NCI-H128 (cell line): ENCODE measurements around the gene HNF1B.

ENCODE experiments used
- DNase-seq: peaks from one replicate; lab custom pipeline; 2025; ENCODE audit not compliant: unreplicated experiment; lab: John Stamatoyannopoulos, UW

The HNF1B gene

DNA sequence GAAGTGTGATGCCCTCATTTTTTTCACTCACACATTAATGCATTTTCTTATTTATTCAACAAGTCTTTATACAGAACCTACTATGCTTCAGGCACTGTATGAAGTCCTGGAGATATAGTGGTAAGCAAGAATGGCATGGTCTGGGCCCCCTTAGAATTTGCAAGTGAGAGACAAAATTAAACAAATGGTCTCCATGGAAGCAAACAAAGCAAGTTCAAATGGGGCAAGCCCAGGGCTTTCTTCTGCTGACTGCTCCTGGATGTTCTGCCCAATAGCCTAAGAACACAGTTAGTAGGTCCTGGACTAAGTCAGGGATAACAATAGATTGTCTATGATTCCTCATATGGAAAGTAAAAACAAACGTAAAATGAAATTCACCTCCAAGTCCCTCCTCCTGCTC lies 70.3 kb downstream of the HNF1B start:
- no peak for DNase-seq

DNA sequence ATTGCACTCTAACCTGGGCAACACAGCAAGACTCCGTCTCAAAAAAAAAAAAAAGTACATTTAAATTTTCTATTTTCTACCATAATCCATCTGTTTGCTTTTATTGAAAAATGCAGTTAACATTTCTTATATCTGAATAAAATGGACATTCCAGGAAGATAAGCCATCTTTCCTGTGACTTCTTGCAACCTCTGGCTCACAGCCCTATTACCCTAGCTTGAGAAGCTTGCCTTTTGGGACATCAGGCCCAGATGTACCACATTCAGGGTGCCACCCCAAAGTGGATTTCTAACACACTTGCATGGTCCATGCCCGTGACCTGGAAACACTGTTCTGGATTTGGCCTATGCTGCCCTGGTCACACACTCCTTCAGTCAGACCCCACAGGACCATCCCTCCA lies 71.5 kb downstream of the HNF1B start:
- DNase-seq, result no peak

DNA sequence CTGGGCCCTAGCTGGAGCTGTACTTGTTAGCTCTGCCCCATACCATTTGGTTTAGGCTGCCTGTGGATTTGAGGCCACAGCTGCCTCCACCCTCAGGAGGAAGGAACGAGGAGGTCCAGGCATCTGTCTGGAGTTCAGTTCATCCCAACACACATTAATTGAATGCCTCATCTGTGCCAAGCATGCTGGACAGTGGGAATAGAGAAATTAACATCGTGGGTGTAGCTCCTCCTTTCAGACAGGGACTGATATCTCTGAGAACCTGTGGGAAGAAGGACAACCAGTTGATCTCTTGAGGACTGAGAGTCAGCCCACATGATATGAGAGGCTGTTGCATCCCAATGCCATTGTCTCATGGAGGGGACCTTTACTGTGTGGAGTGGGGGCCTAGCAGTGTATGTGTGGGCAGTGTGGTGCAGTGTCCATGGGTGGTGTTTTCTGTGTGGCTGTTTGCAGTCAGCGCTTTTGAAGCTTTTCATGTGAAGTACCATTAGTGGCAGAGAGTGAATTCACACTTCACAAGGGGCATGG lies 72.2 kb downstream of the HNF1B start:
- no peak for DNase-seq

DNA sequence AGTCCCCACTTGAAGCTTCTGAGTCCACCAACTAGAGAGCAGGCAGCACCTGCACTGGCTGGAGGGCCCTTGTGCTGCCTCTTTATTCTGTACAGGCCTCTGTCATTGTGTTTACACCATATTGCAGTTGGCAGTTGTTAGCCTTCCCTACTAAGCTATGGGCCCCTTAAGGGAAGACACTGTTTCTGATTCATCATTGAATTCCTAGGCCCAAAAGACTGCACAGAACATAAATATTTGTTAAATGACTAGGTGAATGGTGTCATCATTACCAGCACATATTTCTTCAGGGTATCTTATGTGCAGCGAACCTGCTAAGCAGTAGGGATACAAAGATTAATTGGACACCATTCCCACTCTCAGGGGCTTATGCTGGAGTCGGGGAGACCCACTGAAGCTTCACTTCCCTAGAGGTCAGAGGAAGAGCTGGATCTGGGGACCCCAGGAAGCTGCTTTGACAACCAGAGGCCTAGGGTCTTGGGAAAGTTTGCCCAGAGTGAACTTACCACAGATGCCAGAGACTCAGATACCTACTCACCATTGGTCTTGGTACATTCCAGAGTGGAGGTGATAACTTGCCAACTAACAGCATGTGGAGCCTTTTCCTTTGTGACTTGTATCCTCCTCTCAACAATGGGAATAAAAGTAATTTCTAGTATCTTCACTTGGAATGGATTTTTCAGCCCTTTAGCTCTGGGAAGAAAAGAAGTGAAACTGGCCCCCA lies 72.9 kb downstream of the HNF1B start:
- no peak for DNase-seq

DNA sequence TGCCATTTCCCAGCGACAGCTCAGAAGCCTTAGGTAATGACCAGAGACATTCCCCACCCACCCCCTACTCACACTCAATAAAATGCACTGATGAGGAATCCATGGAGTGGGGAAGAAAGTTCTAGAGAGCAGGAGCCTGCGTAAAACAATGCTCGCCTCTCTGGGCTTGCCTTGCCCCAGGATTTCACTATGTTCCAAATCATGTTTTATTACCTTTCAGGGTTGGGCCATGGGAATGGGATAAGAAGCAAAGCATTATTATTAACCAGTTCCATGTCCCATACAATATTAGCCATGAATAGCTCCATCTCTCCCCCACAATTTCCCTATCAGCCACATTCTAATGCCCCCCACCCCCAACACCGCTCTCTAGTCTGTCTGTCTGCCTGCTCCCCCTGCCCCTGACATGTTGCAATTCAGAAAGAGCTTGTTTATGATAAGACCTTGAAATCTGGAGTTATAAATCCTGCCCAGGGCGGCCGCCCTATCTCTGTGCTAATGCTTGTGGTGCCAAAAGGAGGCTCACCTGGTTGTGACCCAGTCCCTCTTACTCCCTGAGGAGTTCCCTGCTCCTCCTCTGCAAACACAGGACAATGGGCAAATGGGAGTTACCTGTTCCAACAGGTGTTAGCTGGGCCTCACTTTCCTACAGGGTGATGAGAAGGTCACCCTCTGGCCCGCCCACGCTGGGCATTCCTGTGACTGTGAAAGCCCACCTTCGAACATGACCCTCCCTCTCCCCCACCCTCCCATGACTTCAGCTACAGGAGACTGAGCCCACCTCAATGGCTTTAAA lies 73.6 kb downstream of the HNF1B start:
- DNase-seq, result no peak

DNA sequence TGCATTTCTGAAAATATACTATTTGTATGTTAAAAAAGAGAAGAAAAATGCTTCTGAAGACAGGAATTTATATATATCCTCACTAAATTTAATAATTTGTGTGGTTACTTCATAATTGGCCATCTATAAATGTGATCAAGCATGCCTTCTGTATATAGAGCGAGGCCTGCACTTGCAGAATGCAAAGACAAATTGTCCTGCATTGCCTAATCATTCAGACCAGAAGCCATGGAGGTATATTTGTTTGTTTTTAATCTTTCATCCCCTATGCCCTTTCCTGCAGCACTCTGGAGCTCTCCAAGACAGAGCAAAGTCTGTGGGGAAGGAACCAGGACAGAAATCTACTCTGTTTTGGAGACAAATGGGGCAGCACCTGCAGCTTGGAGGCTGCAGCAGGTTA lies 77.8 kb downstream of the HNF1B start:
- DNase-seq, result no peak

DNA sequence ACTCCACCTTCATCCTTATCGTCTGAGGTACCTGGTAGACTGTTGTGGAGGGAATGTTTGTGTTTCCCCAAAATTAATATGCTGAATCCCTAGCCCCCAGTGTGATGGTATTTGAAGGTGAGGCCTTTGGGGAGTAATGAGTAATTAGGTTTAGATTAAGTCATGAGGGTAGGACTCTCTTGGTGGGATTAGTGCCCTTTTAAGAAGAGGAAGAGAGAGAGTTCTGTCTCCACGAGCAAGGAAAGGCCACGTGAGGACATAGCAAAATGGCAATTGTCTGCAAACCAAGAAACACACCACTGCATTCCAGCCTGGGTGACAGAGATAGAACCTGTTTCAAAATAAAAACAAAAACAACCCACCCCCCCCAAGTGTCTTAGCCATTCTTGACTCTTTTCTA lies 80.6 kb downstream of the HNF1B start:
- DNase-seq, result no peak

DNA sequence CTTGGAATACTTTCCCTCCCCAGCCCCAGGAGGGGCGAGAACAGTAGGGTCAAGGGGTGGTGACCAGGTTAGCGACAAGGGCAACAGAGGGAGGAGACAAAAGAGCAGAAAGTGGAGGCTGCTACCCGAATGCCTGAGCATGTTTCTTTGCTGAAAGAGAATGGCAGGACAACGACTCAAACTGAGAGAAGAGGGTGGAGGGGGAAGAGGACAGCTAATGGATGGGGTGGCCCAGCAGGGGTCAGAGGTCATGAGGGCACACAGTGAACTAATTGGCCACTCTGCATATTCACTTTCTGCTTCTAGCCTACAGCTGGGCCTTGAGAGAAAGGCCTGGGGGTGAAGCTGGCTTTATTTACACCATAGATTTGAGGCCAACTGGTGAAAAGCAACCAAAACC lies 82.5 kb downstream of the HNF1B start:
- DNase-seq, result no peak

DNA sequence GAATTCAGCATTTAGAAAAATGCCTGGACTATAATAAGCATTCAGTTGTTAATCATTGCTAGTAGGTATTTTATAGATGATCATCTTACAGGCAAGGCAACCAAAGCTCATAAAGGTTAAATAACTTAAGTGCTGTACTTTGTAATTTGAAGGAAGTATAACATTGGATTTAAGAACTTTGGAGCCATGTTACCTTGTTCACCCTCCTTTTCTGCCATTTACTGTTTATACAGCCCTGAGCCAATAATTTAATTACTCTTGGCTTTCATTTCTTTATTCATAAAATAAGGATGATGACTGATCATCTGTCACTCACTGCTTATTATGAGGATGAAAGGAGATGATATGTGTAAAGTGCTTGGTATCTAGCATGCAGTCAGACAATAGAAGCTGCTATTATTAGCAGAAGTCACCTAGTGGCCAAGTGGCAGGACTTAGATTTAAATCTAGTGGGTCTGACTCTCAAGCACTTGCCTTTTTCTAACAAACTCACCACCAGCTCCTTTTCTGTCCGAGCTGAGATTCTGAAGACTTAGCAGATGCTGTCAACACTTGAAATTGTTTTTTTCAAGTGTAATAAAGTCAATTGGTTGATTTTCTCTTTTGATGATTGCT lies 83.4 kb downstream of the HNF1B start:
- no peak for DNase-seq

DNA sequence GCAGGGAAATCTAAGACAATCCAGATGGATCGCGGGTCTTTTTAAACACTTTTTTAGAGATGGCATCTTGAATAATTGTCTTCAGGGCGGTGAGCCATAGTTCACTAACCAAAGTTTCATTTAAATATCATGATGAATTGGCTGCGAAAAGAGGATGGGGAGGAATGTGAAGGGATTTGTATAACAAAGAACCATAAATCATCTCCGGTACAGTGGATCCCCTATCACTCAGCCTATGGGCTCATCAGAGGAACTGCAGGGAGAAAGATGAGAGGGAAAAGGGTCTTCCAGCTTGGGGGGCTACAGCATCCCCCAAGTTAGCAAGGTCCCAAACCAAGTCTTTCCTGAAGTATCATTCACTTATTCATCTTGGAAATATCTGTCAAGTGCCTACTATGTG lies 84.9 kb downstream of the HNF1B start:
- no peak for DNase-seq

DNA sequence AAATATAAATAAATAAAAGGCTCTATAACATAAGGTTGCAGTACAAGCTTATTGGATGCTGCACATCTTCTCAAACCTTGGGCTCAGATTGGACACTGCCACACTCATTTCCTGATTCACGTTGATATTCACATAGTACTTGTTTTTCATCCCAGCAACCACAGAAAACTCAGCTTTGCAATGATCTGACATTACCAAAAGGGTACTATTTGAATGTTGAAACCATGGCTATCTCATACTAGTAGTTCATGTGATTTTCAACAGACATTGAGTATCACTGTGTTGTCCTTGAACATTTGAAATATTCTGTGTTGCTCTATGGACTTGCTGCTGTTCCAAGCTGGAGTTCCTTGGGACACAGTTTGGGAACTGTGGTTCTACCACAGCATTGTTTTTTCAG lies 87.7 kb downstream of the HNF1B start:
- DNase-seq, result no peak

DNA sequence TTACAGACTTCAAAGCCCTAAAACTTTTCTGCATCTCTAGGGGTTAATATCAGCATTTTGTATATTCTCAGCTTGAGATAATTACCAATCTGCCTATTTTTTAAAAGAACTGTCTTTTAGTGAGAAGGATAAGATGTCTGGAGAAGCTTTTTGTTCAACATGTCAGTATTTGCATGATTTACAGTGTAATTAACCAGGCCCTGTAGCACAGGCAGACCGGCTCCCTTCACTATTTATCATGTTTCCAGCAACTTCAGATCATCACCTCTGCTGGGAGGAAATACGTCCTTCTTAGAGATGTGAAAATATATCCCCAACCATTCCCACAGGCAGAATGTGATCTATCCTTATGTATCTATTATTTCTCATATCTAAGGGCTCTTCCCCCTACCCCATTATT lies 93.0 kb downstream of the HNF1B start:
- DNase-seq, result no peak

DNA sequence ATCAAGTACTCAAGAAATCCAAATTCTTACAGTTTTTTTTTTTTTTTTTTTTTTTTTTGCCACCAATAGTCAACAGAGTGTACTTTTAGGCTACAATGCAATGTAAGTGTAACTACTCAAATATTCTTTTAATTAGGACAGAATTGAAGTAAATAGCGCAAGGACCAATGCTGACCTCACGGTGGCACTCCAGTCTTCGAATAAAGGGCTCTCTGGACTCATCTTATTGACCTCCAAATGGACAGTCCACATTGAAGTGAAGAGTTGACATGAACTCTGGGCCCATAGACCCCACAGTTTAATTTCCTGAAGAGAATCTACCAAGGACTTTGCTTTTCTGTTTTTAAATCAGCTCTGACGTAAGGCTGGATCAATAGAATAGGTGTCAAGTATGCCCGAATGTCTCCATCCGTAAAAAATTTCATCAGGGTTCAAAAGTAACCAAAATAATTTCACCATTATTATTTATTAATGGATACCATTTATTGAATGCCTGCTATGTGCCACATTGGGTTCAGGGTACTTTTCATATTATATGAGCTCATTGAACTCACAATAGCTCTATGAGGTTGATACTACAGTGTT lies 94.3 kb downstream of the HNF1B start:
- DNase-seq, result no peak

DNA sequence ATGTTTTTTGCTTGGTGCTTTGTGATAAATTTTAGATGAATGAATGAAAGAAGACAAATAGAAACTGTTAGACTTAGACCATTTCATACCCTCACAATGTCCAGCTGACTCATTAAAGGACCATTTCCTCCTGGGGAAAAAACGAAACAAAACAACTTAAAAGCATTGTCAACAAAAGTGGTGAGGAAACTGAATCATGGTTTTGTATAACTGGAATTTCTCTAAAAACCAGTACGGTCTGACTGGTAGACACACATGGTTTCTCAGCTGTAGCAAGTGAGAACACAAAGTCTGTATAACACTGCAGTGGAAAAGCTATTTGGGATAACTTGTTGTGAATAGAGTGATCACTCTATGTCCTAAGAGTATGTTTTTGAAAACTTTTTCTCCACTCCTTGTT lies 96.3 kb downstream of the HNF1B start:
- DNase-seq, result no peak

DNA sequence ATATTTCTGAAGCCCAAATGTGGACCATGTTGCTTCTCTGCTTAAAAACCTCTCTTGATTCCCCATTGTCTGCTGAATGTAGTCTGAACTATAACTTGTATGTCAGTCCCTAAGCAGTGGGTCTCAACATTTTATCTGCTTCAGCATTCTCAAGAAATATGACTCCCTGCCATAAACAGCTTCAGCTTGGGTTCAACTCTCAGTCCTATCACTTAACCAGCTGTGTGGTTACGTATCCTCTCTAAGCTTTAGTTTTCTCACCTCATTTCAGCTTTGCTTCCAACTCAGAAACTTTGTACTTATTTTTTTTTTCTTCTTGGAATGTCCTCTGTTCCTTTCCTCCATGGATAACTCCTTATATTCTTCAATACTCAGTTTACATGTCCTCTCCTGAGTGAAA lies 97.0 kb downstream of the HNF1B start:
- DNase-seq, result no peak

DNA sequence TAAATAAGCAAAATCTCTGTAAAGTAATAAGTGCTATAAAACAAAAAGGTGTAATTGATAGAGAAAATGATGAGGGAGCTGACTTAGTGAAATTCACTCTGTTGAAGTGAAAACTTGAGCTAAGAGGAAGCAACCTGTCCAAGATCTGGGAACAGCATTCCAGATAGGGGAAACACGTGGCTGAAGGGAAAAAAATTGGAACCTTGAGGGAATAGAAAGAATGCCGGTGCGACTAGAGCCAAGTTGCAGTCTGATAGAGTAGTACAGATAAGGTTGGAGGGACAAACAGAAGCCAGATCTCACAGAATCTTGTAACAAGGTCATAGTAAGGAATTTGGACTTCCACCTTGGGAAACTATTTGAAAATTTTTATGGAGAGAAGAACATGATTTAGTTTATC lies 101.0 kb downstream of the HNF1B start:
- DNase-seq, result no peak

DNA sequence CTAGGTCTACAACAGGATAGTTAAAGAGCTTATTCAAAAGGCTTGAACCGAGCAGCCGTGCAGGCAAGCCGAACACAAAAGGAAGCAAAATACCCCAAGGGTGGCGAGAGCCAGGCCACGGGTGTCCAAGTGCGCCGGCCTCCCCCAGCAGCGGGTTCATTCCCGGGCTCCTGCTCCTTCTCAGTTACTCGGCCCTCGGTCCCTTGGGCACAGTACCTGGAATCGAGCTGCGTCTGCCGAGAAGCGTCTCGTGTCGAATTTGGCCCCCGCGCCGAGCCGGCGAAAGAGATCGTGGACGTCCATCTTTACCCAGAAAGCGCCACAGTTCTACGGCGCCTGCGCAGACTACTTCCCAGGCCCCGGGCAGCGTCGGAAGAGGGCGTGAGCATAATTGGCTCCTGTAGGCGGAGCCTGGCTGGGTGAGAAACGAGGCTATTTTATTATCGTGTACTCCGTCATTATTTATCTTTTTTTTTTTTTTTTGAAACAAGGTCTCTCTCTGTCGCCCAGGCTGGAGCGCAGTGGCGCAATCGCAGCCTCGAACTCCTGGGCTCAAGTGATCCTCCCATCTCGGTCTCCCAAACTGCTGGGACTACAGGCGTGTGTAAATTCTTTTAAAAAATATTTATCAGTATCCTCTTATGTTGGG lies 101.6 kb downstream of the HNF1B start, which contains the start of gene DDX52:
TSS of gene DDX52 (minus strand) at position 329 of the 649 bp plus-strand sequence. CDS start at position 303, 26 bp downstream.
- DNase-seq, result peak; percentile 75

DNA sequence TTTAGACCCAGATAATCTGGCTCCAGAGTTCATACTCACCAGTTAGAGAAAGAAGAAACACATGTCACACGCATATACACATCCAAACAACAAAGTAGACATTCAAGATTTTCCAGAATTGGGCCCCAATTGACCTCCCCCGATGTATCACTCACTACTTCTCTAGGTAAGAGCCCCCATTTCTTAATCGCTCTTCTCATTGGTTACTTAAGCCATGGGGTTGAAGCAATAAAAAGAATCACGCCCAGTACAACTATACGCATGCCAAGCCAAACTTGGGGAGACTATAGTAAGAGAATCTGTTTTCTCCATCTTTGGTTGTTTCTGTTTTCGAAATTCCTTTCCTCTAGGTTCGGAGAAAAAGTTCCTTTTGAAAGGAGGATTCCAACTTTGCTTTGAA lies 102.2 kb downstream of the HNF1B start:
- no peak for DNase-seq

DNA sequence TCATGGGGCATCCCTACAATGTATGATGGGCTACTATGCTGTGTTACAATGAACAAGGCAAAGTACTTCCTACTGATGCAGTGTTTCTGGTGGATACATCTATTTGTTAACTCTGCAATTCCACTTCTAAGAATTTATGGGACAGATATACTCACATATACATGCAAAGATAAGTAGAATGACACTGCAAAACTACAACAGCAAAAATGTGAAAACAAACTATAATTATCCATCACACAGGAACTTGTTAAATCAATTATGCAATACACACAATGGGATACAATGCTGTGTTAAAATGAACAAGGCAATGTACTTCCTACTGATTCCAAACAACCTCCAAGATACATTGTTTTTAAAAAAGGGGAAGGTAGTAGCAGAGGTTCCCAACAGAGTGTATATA lies 104.8 kb downstream of the HNF1B start:
- DNase-seq, result no peak

DNA sequence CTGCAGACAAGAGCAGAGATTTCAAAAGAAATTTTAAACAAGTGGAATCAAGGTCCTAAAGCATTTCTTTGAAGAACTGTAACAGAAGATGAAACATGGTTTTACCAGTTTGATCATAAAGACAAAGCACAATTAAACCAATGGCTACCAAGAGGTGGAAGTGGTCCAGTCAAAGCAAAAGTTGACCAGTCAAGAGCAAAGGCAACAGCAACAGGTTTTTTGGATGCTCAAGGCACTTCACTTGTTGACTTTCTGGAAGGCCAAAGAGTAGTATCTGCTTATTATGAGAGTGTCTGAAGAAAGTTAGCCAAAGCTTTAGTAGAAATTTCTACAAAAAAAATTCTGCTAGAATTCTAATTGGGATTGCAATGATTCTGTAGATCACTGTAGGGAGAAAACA lies 106.9 kb downstream of the HNF1B start:
- no peak for DNase-seq
